Stimulated activated CD4-positive, alpha-beta T cell treated with anti-CD3 and anti-CD28 coated beads, Interleukin-1b, Interleukin-23, amount 100 ng/mL, for 24 hours (primary cell): ENCODE results near the gene PLEKHA8.

Experiments used
- DNase-seq, 4 experiments: peaks; one replicate each; pipeline ENCODE4 v3.0.0-alpha.2; 2020; ENCODE audit warnings: low read depth in 4 of 4, low spot score in 1 of 4

The PLEKHA8 gene

GRCh38 chr7:30143748-30144251 lies 115.6 kb downstream of the PLEKHA8 start:
- DNase-seq, result no peak

GRCh38 chr7:30144657-30145306 lies 116.6 kb downstream of the PLEKHA8 start:
- no peak for DNase-seq

- DNase-seq, result no peak
These were observed 117.3 kb downstream of the PLEKHA8 start for GRCh38 chr7:30145426-30145970.

- DNase-seq, result no peak
These were observed 118.0 kb downstream of the PLEKHA8 start for GRCh38 chr7:30146127-30146612.

GRCh38 chr7:30147223-30147622 lies 119.0 kb downstream of the PLEKHA8 start:
- DNase-seq, result no peak

- no peak for DNase-seq
These were observed 119.6 kb downstream of the PLEKHA8 start for GRCh38 chr7:30147785-30148184.

- DNase-seq, result no peak
These were observed 120.2 kb downstream of the PLEKHA8 start for GRCh38 chr7:30148426-30148825.

GRCh38 chr7:30148951-30149459 lies 120.8 kb downstream of the PLEKHA8 start:
- DNase-seq, result no peak

- DNase-seq, result no peak
These were observed 121.5 kb downstream of the PLEKHA8 start for GRCh38 chr7:30149640-30150272.

- no peak for DNase-seq
These were observed 122.5 kb downstream of the PLEKHA8 start for GRCh38 chr7:30150711-30151110.

- no peak for DNase-seq
These were observed 125.9 kb downstream of the PLEKHA8 start for GRCh38 chr7:30154111-30154587.

- DNase-seq, result no peak
These were observed 127.3 kb downstream of the PLEKHA8 start for GRCh38 chr7:30155481-30155880.

- DNase-seq, result no peak
These were observed 129.0 kb downstream of the PLEKHA8 start for GRCh38 chr7:30157204-30157603.

GRCh38 chr7:30159163-30159562 lies 131.0 kb downstream of the PLEKHA8 start:
- no peak for DNase-seq

GRCh38 chr7:30159698-30160143 lies 131.5 kb downstream of the PLEKHA8 start:
- DNase-seq, result no peak

GRCh38 chr7:30160329-30160728 lies 132.1 kb downstream of the PLEKHA8 start:
- no peak for DNase-seq

- DNase-seq, result no peak
These were observed 133.9 kb downstream of the PLEKHA8 start for GRCh38 chr7:30162133-30162532.

- no peak for DNase-seq
These were observed 134.5 kb downstream of the PLEKHA8 start for GRCh38 chr7:30162622-30163124.

- DNase-seq, result no peak
These were observed 135.2 kb downstream of the PLEKHA8 start for GRCh38 chr7:30163231-30163894.

GRCh38 chr7:30164567-30164966 lies 136.4 kb downstream of the PLEKHA8 start:
- no peak for DNase-seq

- no peak for DNase-seq
These were observed 137.4 kb downstream of the PLEKHA8 start for GRCh38 chr7:30165590-30165989.
